Thyroid gland (tissue), 4 donors: ENCODE results near the gene LRRC8E.

Source experiments
- CTCF ChIP-seq, 6 experiments: fragments of 200-600 bp in 3 of 6; fragments of 450-650 bp in 3 of 6; sonication (generic) in 3 of 6; IDR thresholded peaks; one replicate each; pipeline ENCODE4 v1.5.1; 2016 to 2019; ENCODE audit warnings: antibody characterized with exemption in 6 of 6, mild to moderate bottlenecking in 2 of 6, inconsistent platforms in 1 of 6, moderate library complexity in 1 of 6
- POLR2A ChIP-seq, 2 donors: fragments of 450-650 bp; IDR thresholded peaks; one replicate each; pipeline ENCODE4 v1.6.1; 2017; ENCODE audit warnings: antibody characterized with exemption in 2 of 2, mild to moderate bottlenecking in 2 of 2, moderate library complexity in 1 of 2

- TF ChIP-seq CTCF (IDR thresholded peaks at IDR 0.05) (no peak), POLR2A (IDR thresholded peaks at IDR 0.05) (no peak)
Observed at GRCh38 chr19:7874897-7875273, 13.4 kb upstream of the LRRC8E start.
